H1 (cell line): Measurements from ENCODE around the gene CCDC60. TPM values are rescaled to one million over a fixed set of nuclear protein-coding genes. Genes with fewer than 3 reads are reported as not detected.

Source experiments
- CHD7 ChIP-seq: fragments of 300-600 bp; sonication (generic); IDR thresholded peaks from 2 replicates; pipeline ENCODE4 v1.7.1; 2012; ENCODE audit warnings: low read length, moderate library complexity, mild to moderate bottlenecking, inconsistent platforms; ENCODE audit not compliant: insufficient replicate concordance
- GABPA ChIP-seq: IDR thresholded peaks from 2 replicates; pipeline ENCODE4 v1.6.1; 2011; ENCODE audit warnings: mild to moderate bottlenecking, low read length, moderate library complexity, borderline replicate concordance; ENCODE audit not compliant: insufficient read depth
- polyA plus RNA-seq, 7 experiments: library from polyadenylated mRNA; depleted of rRNA in 3 of 7; stranded (reverse) in 5 of 7; unstranded in 2 of 7; fragments of >200 nt in 5 of 7; fragments of 200-250 nt in 2 of 7; gene quantifications; 1 replicate in 5 of 7; 2 replicates in 1 of 7; 4 replicates in 1 of 7; pipeline versions ENCODE4 v1.2.1 to v1.2.3, GENCODE V29; 2011 to 2013; ENCODE audit warnings: missing spikeins in 2 of 7, mixed read lengths in 2 of 7
- total RNA-seq: library from RNA; stranded (reverse); fragmentation: NEBNext Ultra II Directional; extraction: Animal tissue kit (Norgen Biotek cat#: 25700); gene quantifications from 2 replicates; pipeline ENCODE4 v1.2.1, GENCODE V29; 2021

CCDC60 gene
- total and polyA plus RNA-seq, 2 of the 8 experiments (the other 6 are each of a cell fraction or from before 2014, with no cell fraction given) = 0.05 TPM; not detected in 1

GRCh38 chr12:119547001-119547400 is 212.5 kb downstream of the CCDC60 start (continued):
- TF ChIP-seq CHD7 (no peak), GABPA (no peak)
